ENCODE results near the gene LPCAT1.

GRCh38 chr5:1504069-1504595, 19.6 kb downstream of the LPCAT1 start:
- TF ChIP-seq CTCF (IDR thresholded peaks at IDR 0.05): no peak
- no peak for TF ChIP-seq REST (IDR thresholded peaks at IDR 0.05; ENCODE audit: insufficient read depth in 1 of 2, low read depth in 2 of 2, low read length in 1 of 2)
- TF ChIP-seq SIN3A (IDR thresholded peaks at IDR 0.05; ENCODE audit: borderline replicate concordance, insufficient read depth, low read depth, low read length): no peak
- TF ChIP-seq POLR2AphosphoS5 (IDR thresholded peaks at IDR 0.05; ENCODE audit: low read depth, low read length): no peak

Data from Panc1 (cell line).